OCI-LY3 (cell line): ENCODE measurements around the gene PPM1B.

Experiments
- CTCF ChIP-seq: fragments of 200-600, 300-600 bp; sonication (generic); IDR thresholded peaks from 2 replicates; pipeline ENCODE4 v1.5.1; 2014; ENCODE audit warnings: antibody characterized with exemption, low read length, low read depth
- EZH2phosphoT487 ChIP-seq: fragments of 200-600 bp; shearing (Covaris generic); IDR thresholded peaks from 2 replicates; pipeline ENCODE4 v1.6.1; 2018; ENCODE audit warnings: antibody characterized with exemption, mixed run types, low read depth

GRCh38 chr2:44237221-44237620 lies 68.5 kb downstream of the PPM1B start:
- TF ChIP-seq CTCF = no peak
- TF ChIP-seq EZH2phosphoT487 = no peak
